Measurements from ENCODE around the gene PTPN6. TPM values are rescaled to one million over a fixed set of nuclear protein-coding genes. Genes with fewer than 3 reads are reported as not detected.

The PTPN6 gene
- total and polyA plus RNA-seq, 9 of the 15 experiments (the other 6 are each of a cell fraction or from before 2014, with no cell fraction given) = 1.5 to 5.1 (median 3.9) TPM

GRCh38 chr12:7004287-7004803, 53.2 kb downstream of the PTPN6 start:
- no peaks in the 10 kb centered on the region for H3K9me3 ChIP-seq (replicated peaks; ENCODE audit: control insufficient read depth, insufficient read depth, low read depth, low read length)
- FAIRE-seq (peak; percentile 54), DNase-seq (ENCODE audit: extremely low read depth in 1 of 4, low spot score in 3 of 4) (no peak), ATAC-seq (no peak)
- BruUV-seq (replicated peaks) = no TSS peak
- H3K4me1 ChIP-seq (replicated peaks in 1 of 2; ENCODE audit: control insufficient read depth in 2 of 2, insufficient read depth in 2 of 2, low read length in 2 of 2) = no peaks in the 10 kb centered on the region; a peak in 3 of 5 replicates
- CTCF ChIA-PET (ENCODE audit: low intra/inter-chr PET ratio) = no interaction called here
- in situ Hi-C loops (cut with MboI) (no loop called here), intact Hi-C loops (cut with micrococcal nuclease) (no loop called here)
- no peak overlapping the region for H3K9ac ChIP-seq (ENCODE audit: insufficient read depth in 1 of 2, low read depth in 2 of 2, low read length in 2 of 2)
- 46% methylated on average over 2 of the region's 2 CpGs for whole genome bisulfite sequencing (ENCODE audit: insufficient coverage, low coverage, missing lambda C conversion rate)
- POLR2A ChIA-PET = interaction anchor here (1.2 to 1.7 kb wide), 3 partner anchors 8 to 137 kb away, joined by 3 to 4 read pairs (median 3); partner anchors contain the start of gene TPI1
- H3K79me2 ChIP-seq (ENCODE audit: control insufficient read depth, insufficient read depth, low read length) = no peaks in the 10 kb centered on the region; the same call in 2 of the 3 replicates
- no peaks in the 10 kb centered on the region for H3K9me1 ChIP-seq (ENCODE audit: control insufficient read depth, insufficient read depth, low read length)
- H3K4me3 ChIP-seq = no peak overlapping the region
- no peaks in the 10 kb centered on the region for H4K20me1 ChIP-seq (replicated peaks; ENCODE audit: control insufficient read depth, insufficient read depth, low read length)
- H3K27me3 ChIP-seq (ENCODE audit: control insufficient read depth in 2 of 2, insufficient read depth in 2 of 2, low read length in 2 of 2) = no peaks in the 10 kb centered on the region
- no peak overlapping the region for H2AFZ ChIP-seq (ENCODE audit: low read depth, low read length)
- no peak overlapping the region for H3K27ac ChIP-seq (ENCODE audit: extremely low read depth, low read depth, low read length)
- H3K4me2 ChIP-seq (ENCODE audit: insufficient read depth, low read length) = no peak overlapping the region
- H3K36me3 ChIP-seq (ENCODE audit: control insufficient read depth, insufficient read depth, low read length) = peaks cover 15% of the 10 kb centered on the region; the same call in 2 of the 3 replicates
- TF ChIP-seq MTA1 (IDR thresholded peaks at IDR 0.05; ENCODE audit: borderline replicate concordance) (no peak), RBM14 (IDR thresholded peaks at IDR 0.05; ENCODE audit: borderline replicate concordance, insufficient read depth, low read depth, low read length) (no peak), MLX (CRISPR knock-in tag; conservative IDR thresholded peaks at IDR 0.05) (no peak), MED1 (CRISPR knock-in tag; IDR thresholded peaks at IDR 0.05; ENCODE audit: borderline replicate concordance) (no peak), TSHZ1 (CRISPR knock-in tag; IDR thresholded peaks at IDR 0.05) (no peak), ZC3H8 (IDR thresholded peaks at IDR 0.05) (no peak), PHB (CRISPR knock-in tag; IDR thresholded peaks at IDR 0.05) (no peak), MXD1 (CRISPR knock-in tag; IDR thresholded peaks at IDR 0.05; ENCODE audit: borderline replicate concordance, poor library complexity, severe bottlenecking) (no peak), ZNF274 (IDR thresholded peaks at IDR 0.05; ENCODE audit: borderline replicate concordance, low read depth, low read length) (no peak), BMI1 (IDR thresholded peaks at IDR 0.05; ENCODE audit: low read length) (no peak), KDM2B (CRISPR knock-in tag; IDR thresholded peaks at IDR 0.05) (no peak), CCNT2 (IDR thresholded peaks at IDR 0.05; ENCODE audit: borderline replicate concordance, extremely low read depth, insufficient read length, low read depth, low read length) (no peak), PKNOX1 (IDR thresholded peaks at IDR 0.05) (no peak), ZSCAN32 (CRISPR knock-in tag; IDR thresholded peaks at IDR 0.05) (no peak), NR2F6 (CRISPR knock-in tag; IDR thresholded peaks at IDR 0.05) (no peak), TGIF2 (CRISPR knock-in tag; IDR thresholded peaks at IDR 0.05) (no peak), ZBTB8A (IDR thresholded peaks at IDR 0.05; ENCODE audit: partially characterized antibody) (no peak)

Data from K562 (cell line).